HCT116 (cell line): ENCODE measurements around the gene CST8. TPM values are rescaled to one million over a fixed set of nuclear protein-coding genes. Genes with fewer than 3 reads are reported as not detected.

Experiments used
- ATAC-seq: fragments of 200-7000 bp; cut with Tn5 transposase; 2 replicates; pipeline ENCODE4 v1.9.1; 2020; ENCODE audit warnings: mild to moderate bottlenecking, moderate library complexity
- BruUV-seq: library from RNA; stranded (reverse); fragments of 400-500 nt; replicated peaks from 2 replicates; lab custom pipeline; 2021; lab: Mats Ljungman, UMichigan
- CTCF ChIA-PET: fragments of 300-600 bp; sonication (Branson Sonifier 250); formaldehyde crosslinking; loops from one replicate; lab custom pipeline; 2021; ENCODE audit warnings: antibody characterized with exemption; lab: Charles Lee
- POLR2A ChIA-PET: fragments of 300-600, 350-600 bp; sonication (Branson Sonifier 250); formaldehyde crosslinking; loops from one replicate; lab custom pipeline; 2021; ENCODE audit warnings: antibody characterized with exemption; lab: Charles Lee
- RAD21 ChIA-PET, 2 experiments: fragments of 300-600 bp; sonication (Branson Sonifier 250); formaldehyde crosslinking; loops; one replicate each; lab custom pipeline; 2023; ENCODE audit warnings: low total read pairs in 2 of 2; ENCODE audit not compliant: uncharacterized antibody in 2 of 2, unreplicated experiment in 2 of 2, low non-redundant PET in 1 of 2; lab: Charles Lee
- DNase-seq: peaks from one replicate; pipeline ENCODE4 v3.0.0-alpha.2; 2010; ENCODE audit warnings: low read depth, low spot score
- H2AFZ ChIP-seq: fragments of 200-600 bp; shearing (Covaris generic), sonication (generic); 2 replicates; pipeline ENCODE4 v1.6.1; 2017; ENCODE audit warnings: low read depth, mixed run types, mixed read lengths, antibody characterized with exemption, low read length; ENCODE audit not compliant: poor library complexity, severe bottlenecking
- H3K27ac ChIP-seq: 2 replicates; pipeline ENCODE4 v1.5.1; 2012; ENCODE audit warnings: low read depth, low read length
- H3K27me3 ChIP-seq: fragments of 200-600 bp; sonication (generic); 2 replicates; pipeline ENCODE4 v1.6.1; 2016; ENCODE audit warnings: mixed run types, low read length, mixed read lengths; ENCODE audit not compliant: insufficient read depth
- H3K36me3 ChIP-seq, 2 experiments: fragments of 200-500 bp in 1 of 2; fragments of 200-600 bp in 1 of 2; sonication (Bioruptor generic) in 1 of 2; sonication (generic) in 1 of 2; 2 replicates each; pipeline versions ENCODE4 v1.5.1 to v1.6.1; 2014 to 2016; ENCODE audit warnings: low read length in 2 of 2, inconsistent platforms in 1 of 2, mixed read lengths in 1 of 2, mixed run types in 1 of 2; ENCODE audit not compliant: insufficient read depth in 2 of 2, control insufficient read depth in 1 of 2
- H3K4me1 ChIP-seq, 2 experiments: fragments of 200-600 bp in 1 of 2; sonication (generic) in 1 of 2; 2 replicates each; pipeline versions ENCODE4 v1.5.1 to v1.6.1; 2012 to 2017; ENCODE audit warnings: low read length in 2 of 2, inconsistent platforms in 1 of 2, mild to moderate bottlenecking in 1 of 2, mixed read lengths in 1 of 2, mixed run types in 1 of 2, moderate library complexity in 1 of 2; ENCODE audit not compliant: insufficient read depth in 2 of 2, control insufficient read depth in 1 of 2
- H3K4me2 ChIP-seq: fragments of 200-600 bp; sonication (generic); 2 replicates; pipeline ENCODE4 v1.6.1; 2017; ENCODE audit warnings: mixed run types, low read length, mixed read lengths
- H3K4me3 ChIP-seq, 2 experiments: fragments of 200-600 bp in 1 of 2; sonication (generic) in 1 of 2; replicated peaks in 1 of 2; 2 replicates each; pipeline ENCODE4 v1.5.1; 2011 to 2016; ENCODE audit warnings: low read length in 2 of 2, control low read depth in 1 of 2, low read depth in 1 of 2, mild to moderate bottlenecking in 1 of 2, mixed read lengths in 1 of 2, mixed run types in 1 of 2
- H3K79me2 ChIP-seq: fragments of 200-600 bp; sonication (generic); 2 replicates; pipeline ENCODE4 v1.6.1; 2017; ENCODE audit warnings: mild to moderate bottlenecking, mixed run types, low read length, moderate library complexity, mixed read lengths; ENCODE audit not compliant: insufficient read depth
- H3K9ac ChIP-seq: fragments of 200-600 bp; sonication (generic); 2 replicates; pipeline ENCODE4 v1.6.1; 2016; ENCODE audit warnings: low read length, mixed read lengths
- H3K9me2 ChIP-seq: fragments of 200-600 bp; sonication (generic), shearing (Covaris generic); 2 replicates; pipeline ENCODE4 v1.6.1; 2017; ENCODE audit warnings: mixed run types, mild to moderate bottlenecking, moderate library complexity; ENCODE audit not compliant: insufficient read depth
- H3K9me3 ChIP-seq, 2 experiments: fragments of 200-500 bp in 1 of 2; fragments of 200-600 bp in 1 of 2; sonication (Bioruptor generic) in 1 of 2; sonication (generic) in 1 of 2; 2 replicates each; pipeline ENCODE4 v1.6.1; 2014 to 2017; ENCODE audit warnings: low read length in 2 of 2, mixed read lengths in 2 of 2, inconsistent platforms in 1 of 2, low read depth in 1 of 2, mild to moderate bottlenecking in 1 of 2, mixed run types in 1 of 2, moderate library complexity in 1 of 2; ENCODE audit not compliant: control insufficient read depth in 1 of 2, insufficient read depth in 1 of 2
- H4K20me1 ChIP-seq: fragments of 200-600 bp; sonication (generic), shearing (Covaris generic); 2 replicates; pipeline ENCODE4 v1.6.1; 2017; ENCODE audit warnings: mixed run types, mild to moderate bottlenecking, moderate library complexity; ENCODE audit not compliant: insufficient read depth
- ATF3 ChIP-seq: IDR thresholded peaks from 2 replicates; pipeline ENCODE4 v1.6.1; 2012
- CBX3 ChIP-seq: IDR thresholded peaks from 2 replicates; pipeline ENCODE4 v1.6.1; 2012; ENCODE audit warnings: low read depth
- CEBPB ChIP-seq: IDR thresholded peaks from 2 replicates; pipeline ENCODE4 v1.6.1; 2012; ENCODE audit warnings: low read depth
- EGR1 ChIP-seq: IDR thresholded peaks from 2 replicates; pipeline ENCODE4 v1.6.1; 2012; ENCODE audit warnings: low read depth
- ELF1 ChIP-seq: IDR thresholded peaks from 2 replicates; pipeline ENCODE4 v1.6.1; 2012; ENCODE audit warnings: low read depth, borderline replicate concordance
- EZH2 ChIP-seq: fragments of 200-600 bp; sonication (generic); IDR thresholded peaks from 2 replicates; pipeline ENCODE4 v1.6.1; 2017; ENCODE audit warnings: antibody characterized with exemption, mixed run types
- EZH2phosphoT487 ChIP-seq: fragments of 200-600 bp; IDR thresholded peaks from 2 replicates; pipeline ENCODE4 v1.6.1; 2018; ENCODE audit warnings: antibody characterized with exemption, borderline replicate concordance
- JUND ChIP-seq: IDR thresholded peaks from 2 replicates; pipeline ENCODE4 v1.6.1; 2012
- MAX ChIP-seq: IDR thresholded peaks from 2 replicates; pipeline ENCODE4 v1.6.1; 2012
- POLR2A ChIP-seq: IDR thresholded peaks from 2 replicates; pipeline ENCODE4 v1.7.0; 2011; ENCODE audit warnings: borderline replicate concordance; ENCODE audit not compliant: insufficient read depth, insufficient read length; ENCODE audit errors: extremely low read depth
- RAD21 ChIP-seq: IDR thresholded peaks from 2 replicates; pipeline ENCODE4 v1.6.1; 2012; ENCODE audit warnings: low read depth, mild to moderate bottlenecking
- SIN3A ChIP-seq: IDR thresholded peaks from 2 replicates; pipeline ENCODE4 v1.6.1; 2012; ENCODE audit warnings: low read depth
- SP1 ChIP-seq: IDR thresholded peaks from 2 replicates; pipeline ENCODE4 v1.6.1; 2012; ENCODE audit warnings: low read depth
- SRF ChIP-seq: IDR thresholded peaks from 2 replicates; pipeline ENCODE4 v1.6.1; 2012; ENCODE audit warnings: low read depth
- TCF7L2 ChIP-seq: IDR thresholded peaks from 2 replicates; pipeline ENCODE4 v1.7.0; 2011; ENCODE audit warnings: borderline replicate concordance, inconsistent platforms; ENCODE audit not compliant: insufficient read depth, insufficient read length; ENCODE audit errors: extremely low read depth
- YY1 ChIP-seq: IDR thresholded peaks from 2 replicates; pipeline ENCODE4 v1.6.1; 2011; ENCODE audit warnings: low read length, low read depth, moderate library complexity, mild to moderate bottlenecking; ENCODE audit not compliant: insufficient replicate concordance; ENCODE audit errors: extremely low read depth
- ZBTB33 ChIP-seq: IDR thresholded peaks from 2 replicates; pipeline ENCODE4 v1.6.1; 2011; ENCODE audit warnings: mild to moderate bottlenecking, low read length, moderate library complexity; ENCODE audit not compliant: insufficient replicate concordance; ENCODE audit errors: extremely low read depth
- ZNF274 ChIP-seq: fragments of 200-500 bp; sonication (Bioruptor generic); IDR thresholded peaks from 2 replicates; pipeline ENCODE4 v1.6.1; 2014; ENCODE audit warnings: mild to moderate bottlenecking, low read depth, low read length, inconsistent platforms
- intact Hi-C: fragments of 100-400 bp; cut with micrococcal nuclease; formaldehyde crosslinking; loops from 2 replicates; pipeline ENCODE4 v1.10.0; 2022
- total RNA-seq: library from RNA; stranded (reverse); gene quantifications from one replicate; pipeline ENCODE4 v1.2.1, GENCODE V29; 2021; ENCODE audit not compliant: unreplicated experiment

Gene CST8
- total RNA-seq, 1 experiment from 2014 or later: not detected

GRCh38 chr20:23513164-23513563, 22.2 kb downstream of the CST8 start:
- ATAC-seq: no peak
- no peak for DNase-seq
- intact Hi-C loops: no loop called here
- BruUV-seq: no TSS peak
- RAD21 ChIA-PET: no interaction called here
- no peak for TF ChIP-seq EZH2
- no peak for TF ChIP-seq YY1
- no peak for TF ChIP-seq CBX3
- no peak for TF ChIP-seq ZBTB33
- POLR2A ChIA-PET: no interaction called here
- Histone ChIP-seq H3K4me1 (no peaks in the 10 kb centered on the region), H3K4me3 (no peak overlapping the region), H2AFZ (no peak overlapping the region), H3K79me2 (no peaks in the 10 kb centered on the region), H3K36me3 (no peaks in the 10 kb centered on the region), H3K9me2 (no peaks in the 10 kb centered on the region), H3K4me2 (no peak overlapping the region), H3K9ac (no peak overlapping the region), H3K9me3 (no peaks in the 10 kb centered on the region), H4K20me1 (no peaks in the 10 kb centered on the region), H3K27ac (no peak overlapping the region), H3K27me3 (no peaks in the 10 kb centered on the region)
- CTCF ChIA-PET: no interaction called here

GRCh38 chr20:23514848-23515247, 23.9 kb downstream of the CST8 start:
- no peak for ATAC-seq
- Histone ChIP-seq H3K27me3 (no peaks in the 10 kb centered on the region), H3K4me2 (no peak overlapping the region), H3K4me1 (no peaks in the 10 kb centered on the region), H3K36me3 (no peaks in the 10 kb centered on the region), H3K9me2 (no peaks in the 10 kb centered on the region), H3K27ac (no peak overlapping the region), H3K9ac (no peak overlapping the region), H3K4me3 (no peak overlapping the region), H4K20me1 (no peaks in the 10 kb centered on the region), H3K9me3 (no peaks in the 10 kb centered on the region), H3K79me2 (no peaks in the 10 kb centered on the region), H2AFZ (no peak overlapping the region)
- no TSS peak for BruUV-seq
- CTCF ChIA-PET: no interaction called here
- POLR2A ChIA-PET: no interaction called here
- no peak for DNase-seq
- intact Hi-C loops: no loop called here
- RAD21 ChIA-PET: no interaction called here
- TF ChIP-seq POLR2A (no peak), SRF (no peak), CBX3 (no peak), SP1 (no peak), ZNF274 (no peak), EZH2 (no peak), ATF3 (no peak), SIN3A (no peak), EGR1 (no peak), YY1 (no peak), ZBTB33 (no peak), EZH2phosphoT487 (no peak), CEBPB (no peak), JUND (no peak), TCF7L2 (no peak), ELF1 (no peak), RAD21 (no peak), MAX (no peak)
